ENCODE results near the gene RGS9BP.
A peak's percentile ranks its signal among the peaks of the same experiment; 100 is the strongest.

RGS9BP gene

DNA sequence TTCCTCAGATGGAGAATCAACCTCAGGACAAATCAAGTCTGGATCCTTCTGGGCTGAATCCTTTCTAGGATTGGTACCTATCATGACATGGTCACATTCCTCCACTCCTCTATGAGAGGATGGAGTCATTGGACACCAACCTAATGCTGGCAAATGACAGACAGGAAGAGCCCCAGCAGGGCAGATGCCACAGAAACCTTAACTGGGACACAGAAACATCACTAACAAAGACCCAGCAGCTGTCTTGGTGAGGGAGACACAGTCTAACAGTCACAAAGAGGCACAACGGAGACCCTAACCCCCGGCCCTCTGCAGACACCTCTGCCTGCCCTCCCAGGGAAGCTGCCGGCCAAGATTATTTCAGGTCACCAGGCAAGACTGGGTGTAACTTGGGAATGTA lies 2.8 kb upstream of the RGS9BP start:
- Histone ChIP-seq H3K27me3 (ENCODE audit: control insufficient read depth, insufficient read depth, low read length) (peaks cover 21% of the 10 kb centered on the region), H3K4me1 (ENCODE audit: control insufficient read depth, insufficient read depth, low read length) (peaks cover 24% of the 10 kb centered on the region), H3K4me3 (ENCODE audit: low read length) (no peak overlapping the region), H3K9me3 (replicated peaks; ENCODE audit: low read length) (no peaks in the 10 kb centered on the region), H3K9ac (ENCODE audit: low read depth, low read length) (no peak overlapping the region), H3K4me2 (ENCODE audit: low read length) (peak overlapping the region; percentile 0), H3K36me3 (ENCODE audit: insufficient read depth, low read length) (no peaks in the 10 kb centered on the region)

DNA sequence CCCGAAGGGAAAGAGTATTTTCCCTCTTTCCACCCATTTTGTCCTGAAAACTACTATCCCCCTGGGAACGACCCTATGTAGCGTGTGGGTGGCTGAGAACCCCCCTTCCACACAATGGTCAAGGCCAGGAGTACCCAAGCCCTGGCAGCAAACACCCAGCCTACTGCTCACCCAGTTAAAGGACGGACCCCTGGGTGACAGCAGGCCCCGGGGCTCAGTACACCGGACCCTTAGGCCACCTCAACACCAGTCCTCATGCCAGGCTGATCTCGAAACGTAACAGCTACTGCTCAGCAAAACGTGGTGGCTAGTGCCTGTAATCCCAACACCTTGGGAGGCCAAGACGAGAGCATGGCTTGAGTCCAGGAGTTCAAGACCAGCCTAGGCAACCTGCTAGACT lies 2.1 kb upstream of the RGS9BP start:
- Histone ChIP-seq H3K9ac (ENCODE audit: low read depth, low read length) (peak overlapping the region; percentile 83), H3K4me1 (ENCODE audit: control insufficient read depth, insufficient read depth, low read length) (peaks cover 24% of the 10 kb centered on the region), H3K9me3 (replicated peaks; ENCODE audit: low read length) (no peaks in the 10 kb centered on the region), H3K36me3 (ENCODE audit: insufficient read depth, low read length) (no peaks in the 10 kb centered on the region), H3K4me2 (ENCODE audit: low read length) (peak overlapping the region; percentile 100), H3K27me3 (ENCODE audit: control insufficient read depth, insufficient read depth, low read length) (peaks cover 23% of the 10 kb centered on the region), H3K4me3 (ENCODE audit: low read length) (peak overlapping the region; percentile 88)

DNA sequence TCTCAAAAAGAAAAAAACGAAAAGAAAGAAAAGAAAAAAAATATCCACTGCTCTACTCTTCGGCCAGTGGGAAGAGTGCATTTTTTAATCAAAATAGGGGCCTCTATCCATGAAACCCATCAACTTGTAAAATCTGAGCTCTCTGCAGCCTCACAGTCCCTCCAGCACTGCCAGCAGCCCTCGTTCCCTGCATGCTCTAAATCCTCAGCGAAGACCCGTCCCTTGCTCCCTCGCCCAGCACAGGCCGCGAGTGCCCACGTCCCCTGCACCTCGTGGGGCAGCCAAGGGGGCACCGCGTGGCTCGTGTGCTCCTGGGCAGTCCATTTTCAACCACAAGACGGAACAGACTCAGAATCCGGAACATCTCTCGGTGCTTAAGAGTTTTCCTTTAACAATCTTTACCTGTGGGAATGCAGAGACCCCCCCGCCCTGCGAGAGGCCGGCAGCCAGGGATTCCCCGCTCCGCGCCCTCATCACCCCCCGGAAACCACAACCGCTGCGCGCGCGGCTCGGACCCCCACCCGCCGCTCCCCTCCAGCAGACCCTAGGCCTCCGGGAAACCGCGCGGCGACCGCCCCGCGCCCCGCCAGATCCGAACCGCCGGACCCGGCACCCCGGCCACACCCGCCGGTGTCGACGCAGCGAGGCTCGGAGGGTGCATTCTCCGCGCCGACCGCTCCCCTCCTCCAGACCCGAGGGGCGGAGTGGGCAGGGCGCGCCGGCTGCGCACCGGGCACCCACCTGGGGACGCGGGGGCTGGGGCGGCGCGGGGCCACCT lies 1.3 kb upstream of the RGS9BP start:
- Histone ChIP-seq H3K4me1 (ENCODE audit: control insufficient read depth, insufficient read depth, low read length) (peaks cover 24% of the 10 kb centered on the region), H3K27me3 (ENCODE audit: control insufficient read depth, insufficient read depth, low read length) (peaks cover 23% of the 10 kb centered on the region), H3K9ac (ENCODE audit: low read depth, low read length) (peak overlapping the region; percentile 83), H3K9me3 (replicated peaks; ENCODE audit: low read length) (no peaks in the 10 kb centered on the region), H3K4me3 (ENCODE audit: low read length) (peak overlapping the region; percentile 88), H3K36me3 (ENCODE audit: insufficient read depth, low read length) (no peaks in the 10 kb centered on the region), H3K4me2 (ENCODE audit: low read length) (peak overlapping the region; percentile 100)

DNA sequence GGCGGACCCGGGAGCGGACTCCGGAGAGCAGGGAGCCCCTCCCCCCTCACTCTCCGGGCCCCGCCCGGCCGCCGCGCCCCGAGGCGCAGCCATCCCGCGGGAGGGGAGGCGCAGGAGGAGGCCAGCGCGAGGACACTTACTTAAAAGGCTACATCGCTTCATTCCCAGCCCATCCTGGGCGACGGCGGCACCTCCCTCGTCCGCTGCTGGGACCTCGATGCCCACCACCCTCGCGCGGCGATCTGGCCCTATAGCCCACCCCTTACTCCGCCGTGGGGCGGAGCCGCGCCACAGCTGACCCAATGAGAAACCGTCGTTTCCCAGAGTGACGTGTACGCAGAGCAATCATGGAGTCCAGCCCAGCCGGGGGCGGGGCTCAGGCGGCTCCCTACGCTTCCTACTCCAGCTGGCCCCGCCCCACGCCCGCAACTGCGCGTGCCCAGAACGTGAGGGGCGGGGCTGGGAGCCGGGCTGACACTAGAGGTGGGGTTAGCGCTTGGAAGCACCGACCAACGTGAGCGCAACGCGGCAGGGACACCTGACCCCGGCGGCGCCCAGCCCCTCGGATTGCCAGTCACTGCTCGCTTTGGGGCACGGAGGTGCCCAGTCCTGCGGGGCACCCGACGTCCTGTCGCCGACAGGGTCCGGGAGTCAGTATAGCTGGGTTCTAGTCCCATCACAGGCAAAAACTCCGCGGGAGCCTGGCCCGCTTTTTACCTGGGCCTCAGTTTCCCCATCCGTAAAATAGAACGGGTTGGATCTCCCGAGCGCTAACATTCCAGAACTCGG lies 523 bp upstream of the RGS9BP start, which contains the start of gene ANKRD27:
TSS of gene ANKRD27 (minus strand) at position 250 of the 789 bp plus-strand sequence. CDS start 16,165 bp downstream, outside the sequence.
- H3K9me3 ChIP-seq (replicated peaks; ENCODE audit: low read length): no peaks in the 10 kb centered on the region
- peaks cover 23% of the 10 kb centered on the region for H3K27me3 ChIP-seq (ENCODE audit: control insufficient read depth, insufficient read depth, low read length)
- H3K4me2 ChIP-seq (ENCODE audit: low read length): peak within 1 kb of the TSS; percentile 100
- H3K9ac ChIP-seq (ENCODE audit: low read depth, low read length): peak within 1 kb of the TSS; percentile 83
- peak within 1 kb of the TSS; percentile 88 for H3K4me3 ChIP-seq (ENCODE audit: low read length)
- no peaks in the 10 kb centered on the region for H3K36me3 ChIP-seq (ENCODE audit: insufficient read depth, low read length)
- H3K4me1 ChIP-seq (ENCODE audit: control insufficient read depth, insufficient read depth, low read length): peaks cover 24% of the 10 kb centered on the region

DNA sequence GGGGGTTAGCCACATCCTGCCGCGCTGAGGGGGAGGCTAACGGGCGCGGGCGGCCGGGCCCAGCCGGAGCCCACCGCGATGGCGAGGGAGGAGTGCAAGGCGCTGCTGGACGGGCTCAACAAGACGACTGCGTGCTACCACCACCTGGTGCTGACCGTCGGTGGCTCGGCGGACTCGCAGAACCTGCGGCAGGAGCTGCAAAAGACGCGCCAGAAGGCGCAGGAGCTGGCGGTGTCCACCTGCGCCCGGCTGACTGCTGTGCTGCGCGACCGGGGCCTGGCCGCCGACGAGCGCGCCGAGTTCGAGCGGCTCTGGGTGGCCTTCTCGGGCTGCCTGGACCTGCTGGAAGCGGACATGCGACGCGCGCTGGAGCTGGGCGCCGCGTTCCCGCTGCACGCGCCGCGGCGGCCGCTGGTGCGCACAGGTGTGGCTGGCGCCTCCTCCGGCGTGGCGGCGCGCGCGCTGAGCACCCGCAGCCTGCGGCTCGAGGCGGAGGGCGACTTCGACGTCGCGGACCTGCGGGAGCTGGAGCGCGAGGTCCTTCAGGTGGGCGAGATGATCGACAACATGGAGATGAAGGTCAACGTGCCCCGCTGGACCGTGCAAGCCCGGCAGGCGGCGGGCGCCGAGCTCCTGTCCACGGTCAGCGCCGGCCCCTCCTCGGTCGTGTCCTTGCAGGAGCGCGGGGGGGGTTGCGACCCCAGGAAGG lies 692 bp downstream of the RGS9BP start:
- Histone ChIP-seq H3K9ac (ENCODE audit: low read depth, low read length) (no peak overlapping the region), H3K9me3 (replicated peaks; ENCODE audit: low read length) (no peaks in the 10 kb centered on the region), H3K4me2 (ENCODE audit: low read length) (peak overlapping the region; percentile 97), H3K4me3 (ENCODE audit: low read length) (peak overlapping the region; percentile 88), H3K36me3 (ENCODE audit: insufficient read depth, low read length) (no peaks in the 10 kb centered on the region), H3K27me3 (ENCODE audit: control insufficient read depth, insufficient read depth, low read length) (peaks cover 23% of the 10 kb centered on the region), H3K4me1 (ENCODE audit: control insufficient read depth, insufficient read depth, low read length) (peaks cover 24% of the 10 kb centered on the region)

DNA sequence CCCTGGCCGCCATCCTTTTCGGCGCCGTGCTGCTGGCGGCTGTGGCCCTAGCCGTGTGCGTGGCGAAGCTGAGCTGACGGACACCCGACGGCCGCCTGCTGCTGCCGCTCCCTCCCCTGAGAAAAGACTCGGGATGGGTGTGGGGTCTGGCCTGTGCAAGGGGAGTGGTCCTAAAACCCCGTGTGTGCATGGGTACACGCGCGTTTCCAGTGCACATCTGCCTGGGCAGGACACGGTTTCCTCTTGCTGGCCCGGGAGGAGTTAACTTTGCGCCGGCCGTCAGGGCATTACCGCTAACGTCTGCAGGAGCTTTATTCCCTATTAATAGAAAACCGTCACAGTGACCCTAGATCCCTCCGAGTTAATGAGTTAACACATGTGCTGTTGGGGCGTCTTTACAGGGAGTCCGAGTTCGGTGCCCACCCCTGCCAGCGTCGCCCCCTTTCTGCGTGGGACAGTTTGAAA lies 1.3 kb downstream of the RGS9BP start:
- no peak overlapping the region for H3K9ac ChIP-seq (ENCODE audit: low read depth, low read length)
- H3K4me2 ChIP-seq (ENCODE audit: low read length): no peak overlapping the region
- H3K36me3 ChIP-seq (ENCODE audit: insufficient read depth, low read length): no peaks in the 10 kb centered on the region
- no peak overlapping the region for H3K4me3 ChIP-seq (ENCODE audit: low read length)
- H3K27me3 ChIP-seq (ENCODE audit: control insufficient read depth, insufficient read depth, low read length): peaks cover 23% of the 10 kb centered on the region
- H3K4me1 ChIP-seq (ENCODE audit: control insufficient read depth, insufficient read depth, low read length): peaks cover 24% of the 10 kb centered on the region
- no peaks in the 10 kb centered on the region for H3K9me3 ChIP-seq (replicated peaks; ENCODE audit: low read length)

DNA sequence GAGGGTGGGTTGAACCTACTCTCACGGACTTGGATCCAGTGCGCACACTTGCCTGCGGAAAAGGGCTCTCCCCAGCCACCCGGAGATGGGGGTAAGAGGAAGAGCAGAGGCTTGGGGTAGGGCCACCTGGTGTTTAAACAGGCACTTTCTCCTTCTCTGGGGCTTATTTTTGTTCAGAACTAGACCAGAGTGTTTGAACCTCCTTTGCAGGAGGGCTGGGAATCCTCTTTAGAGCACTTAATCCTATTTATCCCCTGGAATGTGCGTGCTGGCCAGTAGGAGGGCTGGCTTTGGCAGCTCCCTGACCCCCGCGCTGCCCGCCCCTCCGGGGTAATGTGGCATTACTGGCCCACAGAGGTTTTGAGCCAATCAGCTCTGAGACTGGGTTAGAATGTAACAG lies 2.0 kb downstream of the RGS9BP start:
- peaks cover 26% of the 10 kb centered on the region for H3K27me3 ChIP-seq (ENCODE audit: control insufficient read depth, insufficient read depth, low read length)
- H3K4me1 ChIP-seq (ENCODE audit: control insufficient read depth, insufficient read depth, low read length): peaks cover 24% of the 10 kb centered on the region
- no peak overlapping the region for H3K4me3 ChIP-seq (ENCODE audit: low read length)
- H3K9me3 ChIP-seq (replicated peaks; ENCODE audit: low read length): no peaks in the 10 kb centered on the region
- H3K36me3 ChIP-seq (ENCODE audit: insufficient read depth, low read length): no peaks in the 10 kb centered on the region
- no peak overlapping the region for H3K9ac ChIP-seq (ENCODE audit: low read depth, low read length)
- peak overlapping the region; percentile 34 for H3K4me2 ChIP-seq (ENCODE audit: low read length)

DNA sequence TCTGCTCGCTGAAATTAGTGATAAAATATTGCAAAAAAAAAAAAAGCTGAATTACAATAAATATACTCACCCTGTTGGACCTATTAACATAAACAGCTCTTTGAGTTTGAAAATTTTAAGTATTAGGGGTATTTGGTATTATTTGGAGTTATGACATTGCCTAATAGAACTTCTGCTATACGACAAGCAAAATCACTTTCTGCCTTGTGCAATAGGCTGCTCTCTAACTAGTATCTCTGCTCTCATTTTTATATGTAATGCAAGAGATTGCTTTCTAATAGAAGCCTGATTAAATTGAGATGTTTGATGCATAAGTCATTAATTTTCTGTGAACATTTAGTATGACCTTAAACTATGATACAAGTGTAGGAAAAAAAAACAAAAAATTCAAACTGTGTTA lies 5.3 kb downstream of the RGS9BP start:
- no peak overlapping the region for H3K9ac ChIP-seq (ENCODE audit: low read depth, low read length)
- no peaks in the 10 kb centered on the region for H3K36me3 ChIP-seq (ENCODE audit: insufficient read depth, low read length)
- peaks cover 23% of the 10 kb centered on the region for H3K27me3 ChIP-seq (ENCODE audit: control insufficient read depth, insufficient read depth, low read length)
- H3K4me2 ChIP-seq (ENCODE audit: low read length): no peak overlapping the region
- H3K9me3 ChIP-seq (replicated peaks; ENCODE audit: low read length): no peaks in the 10 kb centered on the region
- H3K4me1 ChIP-seq (ENCODE audit: control insufficient read depth, insufficient read depth, low read length): peaks cover 8% of the 10 kb centered on the region
- no peak overlapping the region for H3K4me3 ChIP-seq (ENCODE audit: low read length)

DNA sequence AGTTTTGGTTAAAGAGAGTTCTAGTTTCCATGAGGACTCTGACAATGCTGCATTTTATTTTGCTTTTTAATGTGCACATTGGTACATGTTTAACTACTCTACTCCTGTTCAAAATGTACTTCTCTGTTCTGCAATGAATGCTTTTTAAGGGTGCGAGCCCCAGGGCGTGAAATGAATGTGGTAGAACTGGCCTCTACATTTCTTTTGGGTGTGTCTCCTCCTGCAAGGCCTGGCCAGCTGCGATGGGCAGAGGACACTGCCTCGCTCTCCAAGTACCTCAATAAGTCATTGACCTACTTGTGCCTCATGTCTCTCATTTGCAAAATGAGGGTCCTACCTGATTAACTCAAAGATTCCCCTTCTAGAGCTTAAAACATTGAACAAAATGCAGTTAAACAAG lies 6.7 kb downstream of the RGS9BP start:
- Histone ChIP-seq H3K4me1 (ENCODE audit: control insufficient read depth, insufficient read depth, low read length) (peaks cover 5% of the 10 kb centered on the region), H3K36me3 (ENCODE audit: insufficient read depth, low read length) (no peaks in the 10 kb centered on the region)

DNA sequence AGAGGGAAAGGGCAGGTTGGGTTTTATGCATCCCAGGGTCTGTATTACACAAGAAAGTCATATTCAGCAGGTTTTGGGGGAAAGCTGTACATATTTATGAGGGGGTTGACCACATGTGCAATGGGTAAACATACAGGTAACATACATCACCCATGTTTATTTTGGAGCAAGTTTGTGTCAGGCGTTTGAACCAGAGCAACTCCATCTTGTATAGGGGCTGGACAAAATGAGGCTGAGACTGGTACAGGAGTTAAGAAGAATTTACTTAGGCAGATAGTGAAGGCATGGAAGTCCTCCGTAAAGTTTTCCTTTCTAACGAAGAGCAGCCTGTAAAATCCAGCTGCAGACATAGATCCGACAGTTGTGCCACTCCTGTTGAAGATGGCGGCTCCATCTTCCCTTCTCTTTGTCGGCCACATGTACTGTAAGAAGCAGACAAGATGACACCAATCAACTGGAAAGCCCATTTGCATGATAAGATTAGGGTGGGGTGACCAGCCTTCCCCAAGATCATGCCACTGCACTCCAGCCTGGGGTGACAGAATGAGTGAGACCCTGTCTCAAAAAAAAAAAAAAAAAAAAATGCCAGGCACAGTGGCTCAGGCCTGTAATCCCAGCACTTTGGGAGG lies 11.3 kb downstream of the RGS9BP start:
- peaks cover 19% of the 10 kb centered on the region for H3K4me1 ChIP-seq (ENCODE audit: control insufficient read depth, insufficient read depth, low read length)
- H3K36me3 ChIP-seq (ENCODE audit: insufficient read depth, low read length): no peaks in the 10 kb centered on the region
- H3K9me3 ChIP-seq (replicated peaks; ENCODE audit: low read length): no peaks in the 10 kb centered on the region
- H3K9ac ChIP-seq (ENCODE audit: low read depth, low read length): no peak overlapping the region
- H3K4me2 ChIP-seq (ENCODE audit: low read length): no peak overlapping the region
- peaks cover 3% of the 10 kb centered on the region for H3K27me3 ChIP-seq (ENCODE audit: control insufficient read depth, insufficient read depth, low read length)
- H3K4me3 ChIP-seq (ENCODE audit: low read length): no peak overlapping the region

More for the DNA sequence above, 6.7 kb downstream of the RGS9BP start:
- Histone ChIP-seq H3K4me2 (ENCODE audit: low read length) (no peak overlapping the region), H3K9ac (ENCODE audit: low read depth, low read length) (no peak overlapping the region), H3K4me3 (ENCODE audit: low read length) (no peak overlapping the region), H3K9me3 (replicated peaks; ENCODE audit: low read length) (no peaks in the 10 kb centered on the region), H3K27me3 (ENCODE audit: control insufficient read depth, insufficient read depth, low read length) (peaks cover 10% of the 10 kb centered on the region)

DNA sequence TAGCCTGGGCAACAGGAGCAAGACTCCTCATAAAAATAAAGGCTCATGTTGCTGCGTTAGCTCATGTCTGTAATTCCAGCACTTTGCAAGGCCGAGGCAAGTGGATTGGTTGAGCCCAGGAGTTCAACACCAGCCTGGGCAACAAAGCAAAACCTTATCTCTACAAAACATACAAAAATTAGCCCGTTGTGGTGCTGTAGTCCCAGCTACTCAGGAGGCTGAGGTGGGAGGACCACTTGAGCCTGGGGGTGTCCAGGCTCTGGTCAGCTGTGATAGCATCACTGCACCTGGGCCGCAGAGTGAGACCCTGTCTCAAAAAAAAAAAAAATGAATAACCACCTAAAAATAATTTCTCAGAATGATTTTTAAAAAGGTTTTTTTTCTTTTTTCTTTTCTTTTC lies 12.0 kb downstream of the RGS9BP start:
- Histone ChIP-seq H3K36me3 (ENCODE audit: insufficient read depth, low read length) (no peaks in the 10 kb centered on the region), H3K4me3 (ENCODE audit: low read length) (no peak overlapping the region), H3K27me3 (ENCODE audit: control insufficient read depth, insufficient read depth, low read length) (no peaks in the 10 kb centered on the region), H3K4me2 (ENCODE audit: low read length) (no peak overlapping the region), H3K9ac (ENCODE audit: low read depth, low read length) (no peak overlapping the region), H3K4me1 (ENCODE audit: control insufficient read depth, insufficient read depth, low read length) (peaks cover 21% of the 10 kb centered on the region), H3K9me3 (replicated peaks; ENCODE audit: low read length) (no peaks in the 10 kb centered on the region)
